ENCODE results near the gene MTCL1.

MTCL1 gene

GRCh38 chr18:8816220-8816619, 110.9 kb downstream of the MTCL1 start:
- no peak for DNase-seq

- no peak for DNase-seq
These were observed 111.5 kb downstream of the MTCL1 start for GRCh38 chr18:8816816-8817215.

- DNase-seq: no peak
These were observed 113.6 kb downstream of the MTCL1 start for GRCh38 chr18:8818982-8819381.

GRCh38 chr18:8820396-8821082, 115.2 kb downstream of the MTCL1 start:
- DNase-seq: no peak

GRCh38 chr18:8821083-8821465, 115.7 kb downstream of the MTCL1 start:
- DNase-seq: no peak

GRCh38 chr18:8821531-8821930, 116.2 kb downstream of the MTCL1 start:
- no peak for DNase-seq

- DNase-seq: no peak
These were observed 117.3 kb downstream of the MTCL1 start for GRCh38 chr18:8822643-8823042.

GRCh38 chr18:8823530-8823929, 118.2 kb downstream of the MTCL1 start:
- no peak for DNase-seq

- no peak for DNase-seq
These were observed 119.5 kb downstream of the MTCL1 start for GRCh38 chr18:8824846-8825245.

GRCh38 chr18:8825273-8825672, 119.9 kb downstream of the MTCL1 start:
- DNase-seq: no peak

- no peak for DNase-seq
These were observed 120.5 kb downstream of the MTCL1 start for GRCh38 chr18:8825729-8826375.

GRCh38 chr18:8826514-8826913, 121.2 kb downstream of the MTCL1 start:
- no peak for DNase-seq

- DNase-seq: no peak
These were observed 121.6 kb downstream of the MTCL1 start for GRCh38 chr18:8826971-8827370.

GRCh38 chr18:8828300-8828699, 122.9 kb downstream of the MTCL1 start:
- no peak for DNase-seq

GRCh38 chr18:8828798-8829197, 123.4 kb downstream of the MTCL1 start:
- no peak for DNase-seq

GRCh38 chr18:8830067-8831060, 125.0 kb downstream of the MTCL1 start:
- DNase-seq: no peak

GRCh38 chr18:8831112-8831511, 125.8 kb downstream of the MTCL1 start:
- no peak for DNase-seq

- no peak for DNase-seq
These were observed 126.2 kb downstream of the MTCL1 start for GRCh38 chr18:8831531-8831930.

GRCh38 chr18:8833480-8833879, 128.1 kb downstream of the MTCL1 start:
- no peak for DNase-seq

GRCh38 chr18:8834881-8835280, 129.5 kb downstream of the MTCL1 start:
- no peak for DNase-seq

GRCh38 chr18:8835521-8835953, 130.2 kb downstream of the MTCL1 start:
- DNase-seq: no peak

GRCh38 chr18:8839281-8839680, 133.9 kb downstream of the MTCL1 start:
- no peak for DNase-seq

- no peak for DNase-seq
These were observed 136.6 kb downstream of the MTCL1 start for GRCh38 chr18:8841781-8842485.

Measured in activated CD4-positive, alpha-beta T cell treated with anti-CD3 and anti-CD28 coated beads for 1 hour (primary cell).